CD1c-positive myeloid dendritic cell (primary cell): Measurements from ENCODE around the gene TMEM86B.

Experiments used
- DNase-seq: peaks from one replicate; pipeline ENCODE4 v3.0.0-alpha.2; 2016; ENCODE audit errors: extremely low spot score

The TMEM86B gene

DNA sequence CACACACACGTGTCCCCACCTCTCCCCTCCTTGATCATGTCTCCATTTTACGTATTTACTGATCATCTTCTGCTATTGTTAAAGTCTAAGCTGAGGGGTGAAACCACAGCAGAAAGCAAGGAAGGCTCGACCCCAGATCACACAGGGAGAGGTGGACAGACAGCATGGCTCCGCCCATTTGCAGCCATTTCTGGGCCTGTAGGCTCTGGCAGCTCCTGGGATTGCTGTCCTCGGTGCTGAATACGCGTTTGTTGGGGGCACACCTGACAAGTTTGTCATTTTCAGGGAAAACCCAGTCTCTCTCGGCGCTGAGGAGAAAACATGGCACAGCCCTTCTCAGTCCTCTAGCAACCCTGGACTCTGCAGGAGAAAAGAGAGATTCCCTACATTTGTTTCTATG is 8.0 kb downstream of the TMEM86B start:
- no peak for DNase-seq

DNA sequence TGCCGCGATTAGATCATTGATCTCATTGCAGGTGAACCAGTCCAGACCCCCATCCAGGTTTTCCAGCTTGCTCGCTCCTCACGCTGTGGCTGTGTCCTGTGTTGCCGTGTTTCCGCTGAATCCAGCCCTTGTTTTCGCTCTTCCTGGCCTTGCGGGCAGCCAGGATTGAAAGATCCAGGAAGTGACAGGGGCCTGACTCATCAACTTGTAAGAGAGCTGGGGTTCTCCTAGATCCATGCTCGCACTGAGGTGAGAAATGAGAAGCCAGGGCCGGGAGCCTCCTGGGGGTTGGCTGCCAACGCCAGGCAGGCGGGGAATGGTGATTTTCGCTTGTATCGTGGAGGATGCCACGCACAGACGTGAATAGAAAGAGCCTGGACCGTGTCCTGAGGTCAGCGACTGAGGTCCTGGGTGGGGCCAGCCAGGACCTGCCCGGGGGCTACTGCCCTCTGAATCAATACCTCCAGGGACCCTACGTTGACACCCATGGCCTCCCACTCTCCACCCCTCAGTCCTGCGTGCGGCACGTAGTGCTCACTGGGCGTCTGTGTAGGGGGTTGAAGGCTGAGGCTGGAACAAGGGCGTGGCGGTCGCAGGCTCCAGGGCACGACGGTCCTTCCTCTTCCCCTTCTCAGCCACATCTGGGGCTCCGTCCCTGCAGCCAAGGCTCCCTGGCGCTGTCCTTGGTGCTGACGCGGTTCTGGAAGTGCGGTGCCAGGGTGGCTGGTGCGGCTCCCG is 11.9 kb downstream of the TMEM86B start:
- peak; percentile 90 for DNase-seq

DNA sequence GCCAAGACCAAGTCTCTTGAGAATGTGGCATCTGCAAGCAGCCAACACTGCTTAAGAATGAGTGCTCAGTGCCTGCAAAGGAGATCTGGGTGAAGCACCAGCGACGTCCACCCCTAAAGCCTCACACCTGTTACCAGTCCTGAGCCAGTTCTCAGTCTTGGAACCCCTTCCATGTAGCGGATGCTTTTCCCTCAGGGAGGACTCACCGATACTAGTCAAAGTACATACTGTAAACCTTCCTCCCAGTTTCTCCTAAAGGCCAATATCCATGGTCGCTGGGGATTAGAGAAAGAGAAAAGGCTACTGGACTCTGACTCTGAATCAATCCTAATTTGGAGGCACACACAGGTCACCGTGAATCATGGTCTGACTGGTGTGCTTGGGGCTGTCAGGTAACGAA is 15.0 kb downstream of the TMEM86B start:
- no peak for DNase-seq

DNA sequence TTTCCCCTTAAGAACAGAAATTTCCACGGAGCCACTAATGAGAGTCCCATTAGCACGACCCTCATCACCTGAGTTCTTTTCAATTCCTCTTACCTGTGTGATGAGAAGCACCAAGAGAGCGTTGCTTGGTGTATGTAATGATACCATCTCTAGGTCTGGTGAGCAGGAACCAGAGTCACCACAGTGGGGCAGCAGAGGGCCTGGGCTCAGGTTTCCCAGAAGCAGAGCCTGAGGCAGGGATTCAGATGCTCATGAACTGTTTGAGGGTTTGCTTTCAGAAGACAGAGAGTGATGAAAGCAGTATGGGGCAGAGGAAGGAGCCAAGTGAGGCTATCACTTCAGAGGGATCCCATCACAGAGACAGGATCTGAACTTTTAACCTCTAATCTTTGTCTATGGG is 16.1 kb downstream of the TMEM86B start:
- peak; percentile 64 for DNase-seq

DNA sequence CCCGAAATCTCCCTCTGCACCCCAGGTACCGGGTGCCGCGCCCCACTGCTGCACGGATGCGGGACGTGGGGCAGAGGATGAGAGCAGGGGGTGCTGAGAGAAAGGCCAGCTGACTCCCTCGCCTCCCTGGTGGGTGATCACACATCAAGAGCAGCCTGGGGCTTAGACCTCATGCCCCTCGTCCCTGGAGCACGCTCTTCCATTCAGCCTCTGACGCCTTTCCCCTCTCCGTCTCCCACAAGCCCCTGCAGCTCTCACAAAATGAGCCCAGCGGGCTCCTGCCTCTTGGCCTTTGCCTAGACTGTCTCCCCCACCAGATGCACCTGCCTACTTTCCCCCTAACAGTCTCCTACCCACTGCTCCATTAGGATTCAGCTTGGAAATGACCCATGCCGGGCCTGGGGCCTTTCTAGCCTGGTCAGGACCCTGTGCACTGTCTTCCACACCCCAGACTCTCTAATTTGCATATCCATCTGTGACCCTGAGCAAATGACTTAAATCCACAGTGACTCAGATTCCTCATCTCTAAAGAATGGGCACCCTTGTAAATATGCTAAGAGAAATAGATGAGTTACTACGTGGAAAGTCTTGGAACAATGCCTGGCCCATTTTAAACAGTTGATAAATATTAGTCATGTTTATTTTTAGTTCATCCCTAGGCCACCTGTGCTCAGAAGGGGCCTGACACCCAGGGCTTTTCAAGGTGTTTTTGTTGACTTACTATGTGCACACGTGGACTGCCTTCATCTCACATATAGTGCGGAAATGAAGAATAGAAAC is 18.7 kb downstream of the TMEM86B start:
- no peak for DNase-seq

DNA sequence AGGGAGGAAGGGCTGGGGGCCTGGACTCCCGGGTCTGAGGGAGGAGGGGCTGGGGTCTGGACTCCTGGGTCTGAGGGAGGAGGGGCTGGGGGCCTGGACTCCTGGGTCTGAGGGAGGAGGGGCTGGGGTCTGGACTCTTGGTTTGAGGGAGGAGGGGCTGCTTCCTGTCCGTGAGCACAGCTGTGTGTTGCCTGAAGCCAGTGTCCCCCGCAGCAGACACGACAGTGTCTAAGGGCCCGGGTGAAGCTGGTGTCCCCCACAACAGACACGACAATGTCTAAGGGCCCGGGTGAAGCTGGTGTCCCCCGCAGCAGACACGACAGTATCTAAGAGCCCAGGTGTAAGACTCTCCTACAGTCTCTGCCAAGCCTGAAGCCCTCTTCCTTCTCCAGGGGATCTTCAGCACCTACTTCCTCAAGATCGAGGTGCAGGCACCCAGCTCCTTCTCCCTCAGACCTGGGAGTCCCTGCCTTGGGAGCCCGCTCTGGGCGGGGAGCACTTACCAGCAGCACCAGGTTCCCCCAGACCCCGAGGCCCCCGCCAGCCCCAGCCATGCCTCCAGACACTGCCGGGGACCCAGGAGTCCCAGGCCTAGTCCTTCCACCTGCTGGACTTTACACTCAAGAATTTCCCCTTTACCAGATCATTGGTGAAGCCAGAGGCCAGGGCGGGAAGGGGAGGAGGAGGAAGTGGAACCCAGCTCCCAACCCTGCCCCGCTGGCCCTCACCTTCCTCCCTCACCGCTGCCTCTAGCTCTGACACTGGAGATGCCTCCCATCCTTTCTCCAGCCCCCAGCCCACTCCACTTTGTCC is 19.5 kb downstream of the TMEM86B start, which contains the start of gene PTPRH:
PTPRH (minus strand) TSS at position 622 of the 813 bp plus-strand sequence; CDS start at position 554, 68 bp downstream.
- peak; percentile 31 for DNase-seq

DNA sequence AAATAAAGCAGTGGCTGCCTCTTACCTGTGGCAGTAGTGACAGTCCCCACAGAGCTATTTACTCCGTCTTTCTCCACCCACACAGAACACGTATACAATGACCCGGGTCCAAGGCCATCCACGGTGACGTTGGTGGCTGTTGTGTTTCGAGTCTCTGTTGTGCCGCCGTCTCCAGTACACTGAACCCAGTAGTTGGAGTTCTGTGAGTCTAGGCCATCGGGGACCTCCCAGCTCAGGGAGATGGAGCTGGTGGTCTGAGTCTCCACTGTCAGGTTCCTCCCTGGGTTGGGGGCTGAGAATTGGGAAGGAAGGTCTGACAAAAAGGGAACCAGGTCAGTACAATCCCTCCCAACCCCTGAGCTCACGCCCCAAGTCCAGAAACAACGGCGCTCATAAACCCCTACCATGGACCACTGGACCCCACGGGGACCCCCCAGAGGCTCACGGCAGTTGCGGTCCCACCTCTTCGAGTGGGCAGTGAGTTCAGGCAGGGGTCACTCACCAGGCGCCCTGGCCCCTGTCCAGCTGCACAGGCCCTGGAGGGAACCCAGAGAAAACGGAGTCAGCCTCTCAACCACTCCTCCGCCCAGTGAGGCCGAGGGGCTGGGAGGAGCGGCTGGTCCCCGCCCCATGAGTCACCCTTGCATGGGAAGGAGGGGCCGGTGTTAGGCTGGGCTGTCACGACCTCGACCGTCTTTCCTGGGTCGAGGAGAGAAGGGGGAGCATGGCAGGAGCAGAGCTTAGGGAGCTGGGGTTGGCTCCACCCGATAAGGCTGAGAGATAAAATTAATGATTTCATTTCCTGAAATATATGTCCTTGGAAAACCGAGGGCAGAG is 21.7 kb downstream of the TMEM86B start:
- peak; percentile 82 for DNase-seq

DNA sequence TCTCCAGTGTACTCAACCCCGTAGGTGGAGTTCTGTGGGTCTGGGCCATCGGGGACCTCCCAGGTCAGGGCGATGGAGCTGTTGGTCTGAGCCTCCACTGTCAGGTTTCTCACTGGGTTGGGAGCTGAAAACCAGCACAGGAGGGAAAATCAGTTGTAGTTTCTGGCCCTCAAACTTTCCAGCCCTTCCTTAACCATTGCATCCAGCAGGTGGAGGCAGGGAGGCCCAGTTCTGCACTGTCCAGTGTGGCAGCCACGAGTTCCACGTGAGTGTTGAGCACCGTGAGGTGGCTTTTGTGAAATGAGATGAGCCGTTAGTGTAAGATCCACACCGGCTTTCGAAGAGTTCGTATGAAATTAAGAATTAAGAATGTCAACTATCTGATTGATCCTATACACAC is 26.4 kb downstream of the TMEM86B start:
- DNase-seq = peak; percentile 42

DNA sequence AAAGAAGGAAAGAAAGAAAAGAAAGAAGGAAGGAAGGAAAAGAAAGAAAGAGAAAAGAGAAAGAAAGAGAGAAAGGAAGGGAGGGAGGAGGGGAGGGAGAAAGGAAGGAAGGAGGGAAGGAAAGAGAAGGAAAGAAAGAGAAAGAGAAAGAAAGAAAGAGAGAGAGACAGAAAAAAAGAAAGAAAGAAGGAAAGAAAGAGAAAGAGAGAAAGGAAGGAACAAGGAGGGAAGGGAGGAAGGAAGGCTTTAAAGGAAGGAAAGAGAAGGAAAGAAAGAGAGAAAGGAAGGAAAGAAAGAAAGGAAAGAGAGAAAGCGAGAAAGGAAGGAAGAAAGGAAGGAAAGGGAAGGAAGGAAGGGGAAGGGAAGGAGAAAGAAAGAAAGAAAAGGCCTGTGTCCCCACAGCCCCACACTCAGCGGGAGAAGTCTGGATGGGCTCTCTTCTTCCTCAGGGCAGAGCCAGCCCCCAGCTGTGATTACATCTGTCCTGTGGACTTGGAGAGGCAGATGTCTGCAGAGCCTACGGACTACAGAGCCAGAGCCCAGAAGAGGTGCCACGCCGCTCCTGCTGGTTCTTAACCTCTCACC is 28.9 kb downstream of the TMEM86B start:
- DNase-seq = no peak

DNA sequence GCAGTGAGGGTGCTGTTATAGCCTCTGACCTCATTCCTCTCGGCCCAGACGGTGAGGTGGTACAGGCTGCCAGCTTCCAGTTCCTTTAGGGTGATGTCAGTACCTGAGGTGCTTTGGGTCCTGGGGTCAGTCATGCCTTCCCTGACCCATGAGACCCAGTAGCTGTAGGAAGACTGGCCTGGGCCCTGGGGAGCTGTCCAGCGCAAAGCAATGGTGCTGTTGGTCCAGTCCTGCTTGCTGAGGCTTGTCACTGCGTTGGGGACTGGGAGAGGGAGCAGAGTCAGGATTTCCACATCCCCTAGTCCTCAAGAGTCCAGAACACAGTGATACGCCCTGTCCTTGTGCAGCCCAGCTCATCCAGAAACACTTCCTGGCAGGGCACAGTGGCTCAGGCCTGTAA is 29.9 kb downstream of the TMEM86B start:
- no peak for DNase-seq

DNA sequence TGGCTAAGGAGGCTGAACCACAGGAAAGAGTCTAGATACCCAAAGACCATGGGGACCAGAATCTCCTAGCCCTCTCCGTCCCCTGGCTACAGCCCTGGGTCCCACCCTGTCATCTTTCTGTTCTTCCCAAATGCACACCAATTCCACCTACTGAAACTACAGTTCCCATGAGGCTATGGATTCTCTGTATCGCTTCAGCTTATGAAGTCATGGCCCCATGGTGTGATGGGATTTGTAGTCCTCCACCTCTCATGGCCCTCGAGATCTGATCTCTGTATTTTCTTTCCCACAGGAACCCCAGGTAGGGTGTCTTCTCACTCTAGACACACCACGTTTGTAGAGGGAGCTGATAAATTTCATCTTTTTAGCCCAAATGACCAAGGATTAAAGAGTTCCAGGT is 31.0 kb downstream of the TMEM86B start:
- peak; percentile 24 for DNase-seq

DNA sequence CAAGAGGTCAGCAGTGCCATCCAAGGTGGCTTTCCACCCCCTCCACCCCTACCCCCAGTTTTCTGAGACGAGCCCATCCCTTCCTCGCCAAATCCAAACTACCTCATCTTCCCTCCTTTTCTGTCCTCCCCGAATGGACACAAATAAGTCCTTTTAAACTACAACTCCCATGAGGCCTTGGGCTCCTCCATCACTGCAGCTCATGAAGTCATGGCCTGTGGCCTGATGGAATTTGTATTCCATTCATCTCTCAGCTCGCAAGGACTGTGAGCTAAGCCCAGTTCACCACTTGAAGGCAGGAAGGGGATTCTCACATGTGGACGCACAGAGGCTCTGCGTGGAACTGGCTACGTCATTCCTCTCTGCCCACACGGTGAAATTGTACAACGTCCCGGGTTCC is 31.8 kb downstream of the TMEM86B start:
- DNase-seq = no peak

DNA sequence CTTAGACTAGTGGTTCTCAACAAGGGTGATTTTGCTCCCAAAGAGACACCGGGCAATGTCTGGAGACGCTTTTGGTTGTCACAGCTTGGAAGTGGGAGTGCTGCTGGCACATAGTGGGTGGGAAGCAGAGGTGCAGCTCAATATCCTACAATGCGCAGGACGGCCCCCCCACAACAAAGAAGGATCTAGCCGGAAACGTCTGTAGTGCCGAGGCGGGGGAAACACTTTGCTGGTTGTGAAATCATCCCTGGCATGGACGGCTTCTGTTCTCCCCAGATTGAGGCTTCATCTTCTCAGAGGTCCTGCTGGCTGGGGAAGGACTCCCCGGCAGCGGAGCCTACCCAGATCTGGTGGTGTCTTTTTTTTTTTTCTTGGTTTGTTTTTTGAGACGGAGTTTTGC is 35.1 kb downstream of the TMEM86B start:
- no peak for DNase-seq

DNA sequence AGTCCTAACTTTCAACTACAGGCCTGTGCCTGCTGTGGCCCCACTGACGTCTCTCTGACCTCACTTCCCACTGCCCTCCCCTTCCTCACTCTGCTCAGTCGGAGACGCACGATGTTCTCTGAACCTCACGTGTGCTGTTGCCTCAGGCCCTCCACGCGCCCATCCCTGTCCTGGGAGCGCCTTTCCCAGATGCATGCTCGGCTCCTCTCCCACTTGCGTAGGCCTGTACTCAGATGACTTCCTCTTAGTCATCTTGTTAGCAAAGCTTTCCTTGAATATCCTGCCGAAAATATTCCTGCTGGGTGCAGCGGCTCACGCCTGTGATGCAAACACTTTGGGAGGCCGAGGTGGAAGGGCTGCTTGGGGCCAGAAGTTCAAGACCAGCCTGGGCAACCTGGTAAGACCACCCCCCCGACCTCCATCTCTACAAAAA is 39.1 kb downstream of the TMEM86B start:
- peak; percentile 54 for DNase-seq

DNA sequence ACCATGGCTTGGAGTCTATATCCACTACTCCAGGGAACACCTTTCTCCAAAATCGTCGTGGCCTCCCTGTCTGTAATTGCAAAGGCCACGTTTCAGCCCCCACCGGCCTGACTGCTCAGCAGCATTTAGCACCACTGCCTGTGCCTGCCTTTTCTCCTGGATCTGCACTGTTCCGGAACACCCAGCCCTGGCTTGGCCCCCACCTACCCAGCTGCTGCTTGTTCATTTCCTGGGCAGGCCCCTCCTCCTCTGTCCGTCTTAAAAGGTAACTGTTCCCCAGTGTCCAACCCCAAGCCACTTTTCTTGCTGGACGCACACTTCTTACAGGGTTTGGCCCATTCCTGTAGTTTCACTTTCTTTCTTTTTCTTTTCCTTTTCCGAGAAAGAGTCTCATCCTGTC is 39.9 kb downstream of the TMEM86B start:
- DNase-seq = no peak

DNA sequence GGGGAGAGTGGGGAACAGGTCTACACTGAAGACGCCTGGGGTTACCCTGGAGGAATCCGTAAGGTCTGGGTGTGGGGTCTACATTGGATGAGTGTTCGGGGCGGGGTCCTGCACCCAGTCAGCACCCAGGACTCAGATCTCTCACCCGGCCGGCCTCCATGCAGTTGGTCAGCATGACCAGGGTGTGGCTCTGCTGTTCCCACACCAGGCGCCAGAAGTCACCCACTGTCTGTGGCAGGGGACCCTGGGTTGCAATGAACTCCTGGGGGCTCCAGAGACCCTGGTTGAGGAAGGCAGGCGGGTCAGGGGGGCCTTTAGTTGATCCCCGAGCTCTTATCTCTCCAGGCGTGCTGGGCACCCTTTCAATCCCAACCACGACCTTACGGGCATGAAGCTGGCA is 42.5 kb downstream of the TMEM86B start:
- DNase-seq = no peak

DNA sequence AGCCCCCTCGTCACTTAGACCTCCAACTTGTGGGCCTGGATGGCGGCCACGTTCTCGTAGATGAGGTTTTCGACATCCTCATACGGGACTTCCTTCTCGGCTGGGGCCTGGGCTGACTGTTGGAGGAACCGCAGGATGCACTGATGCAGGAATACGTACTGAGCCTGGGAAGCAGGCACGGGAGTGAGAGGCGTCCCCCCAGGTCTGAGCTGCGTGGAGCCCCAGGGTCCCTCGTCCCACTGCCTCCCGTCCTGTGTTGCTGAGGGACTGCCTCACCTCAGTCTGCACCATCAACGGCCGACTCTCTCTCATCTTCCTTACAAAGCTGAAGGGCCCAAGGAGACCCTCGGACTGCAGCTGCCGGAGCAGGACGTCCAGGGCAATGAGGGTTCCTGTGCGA is 46.8 kb downstream of the TMEM86B start:
- DNase-seq = no peak

DNA sequence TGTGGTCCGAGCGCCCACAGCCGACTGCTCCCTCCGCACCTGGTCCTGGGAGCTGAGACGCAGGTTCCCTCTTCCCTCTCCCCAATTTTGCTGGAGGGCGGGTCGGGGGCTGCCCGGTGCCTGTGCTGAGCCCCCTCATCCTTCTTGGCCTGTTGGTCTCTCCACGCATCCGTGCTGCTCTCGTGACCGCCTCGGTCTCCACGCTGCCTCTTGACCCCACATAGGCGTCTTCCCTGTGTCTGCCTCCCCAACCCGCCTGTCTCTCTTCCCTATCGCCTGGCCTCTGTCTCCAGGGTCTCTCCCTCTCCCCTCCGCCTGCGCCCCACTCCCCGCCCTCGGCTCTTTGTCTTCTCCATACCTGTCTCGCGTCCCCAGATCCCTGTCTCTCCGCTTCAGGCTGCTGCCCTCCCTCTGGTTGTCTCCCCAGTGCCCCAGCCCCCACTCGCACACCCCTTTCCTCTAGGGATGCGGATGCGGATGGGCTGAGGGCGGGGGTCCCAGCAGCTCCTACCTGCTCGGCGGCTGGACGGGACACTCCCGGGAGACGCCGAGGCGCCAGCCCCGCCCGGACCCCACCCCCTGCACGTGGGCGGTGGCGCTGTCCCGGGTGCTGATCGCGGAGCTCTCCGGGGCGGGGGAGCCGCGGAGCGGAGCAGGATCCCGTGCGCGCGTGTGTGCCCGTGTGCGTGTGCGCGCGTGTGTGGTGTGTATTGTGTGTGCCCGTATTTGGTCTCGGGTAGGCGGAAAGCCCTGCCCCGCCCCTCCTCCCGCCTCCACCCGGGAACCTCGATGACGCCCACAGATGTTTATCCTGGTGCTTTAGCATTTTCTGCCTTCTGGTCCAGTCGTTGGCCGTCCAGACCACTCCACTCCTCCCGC is 48.7 kb downstream of the TMEM86B start, which contains the start of gene SYT5:
SYT5 (minus strand) TSS at position 684 of the 879 bp plus-strand sequence. CDS start 1,248 bp downstream, outside the sequence.
- DNase-seq = peak; percentile 68

DNA sequence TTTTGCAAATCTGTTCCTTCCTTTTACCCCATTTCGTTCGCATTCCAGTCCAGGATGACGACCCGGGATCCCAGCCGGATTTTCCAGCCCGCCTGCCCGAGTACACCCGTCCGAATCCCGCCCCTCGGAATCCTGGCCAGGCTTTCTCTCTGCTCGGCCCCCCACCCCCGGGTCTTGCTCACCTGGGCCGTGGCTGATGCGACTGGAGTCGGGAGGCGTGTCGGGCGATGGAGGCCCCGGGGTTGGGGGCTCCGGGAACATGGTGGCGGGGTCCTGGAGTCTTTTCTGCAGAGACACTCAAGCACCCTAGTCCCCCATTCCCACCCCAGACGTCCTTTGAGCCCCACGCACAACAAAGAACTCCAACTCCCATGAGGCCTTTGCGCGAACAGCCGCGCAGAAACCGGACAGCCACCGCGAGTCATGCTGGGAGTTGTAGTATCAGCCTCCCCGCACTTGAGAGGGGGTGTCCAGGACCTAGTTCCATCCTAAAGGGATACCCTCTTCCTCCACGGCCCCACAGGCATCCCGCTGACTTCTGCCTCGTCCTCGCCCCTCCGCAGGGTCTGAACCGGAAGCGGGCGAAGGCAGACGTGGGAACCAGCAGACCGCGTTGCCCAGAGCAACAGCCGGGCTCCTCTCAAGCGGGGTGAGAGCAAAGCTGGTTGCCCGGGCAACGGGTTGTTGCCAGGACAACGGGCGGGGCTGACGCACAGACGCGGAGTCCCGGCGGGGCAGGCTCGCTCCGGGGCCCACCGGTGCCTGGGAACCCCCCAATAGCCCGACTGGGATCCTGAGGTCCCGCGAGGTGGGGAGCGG is 49.6 kb downstream of the TMEM86B start:
- DNase-seq = peak; percentile 91
